IMR-90 (cell line): ENCODE data around the gene TLR9. TPM values are rescaled to one million over a fixed set of nuclear protein-coding genes. Genes with fewer than 3 reads are reported as not detected.

Source experiments
- ATAC-seq: fragments of 200-7000 bp; cut with Tn5 transposase; 2 replicates; pipeline ENCODE4 v1.9.1; 2020; ENCODE audit warnings: low read depth, mild to moderate bottlenecking, moderate library complexity
- BruUV-seq: library from RNA; stranded (reverse); fragments of 400-500 nt; replicated peaks from 2 replicates; lab custom pipeline; 2021; lab: Mats Ljungman, UMichigan
- CTCF ChIA-PET: fragments of 300-600 bp; formaldehyde crosslinking; extraction: SDS; loops from one replicate; lab custom pipeline; 2021; ENCODE audit warnings: antibody characterized with exemption; lab: Yijun Ruan, JAX
- POLR2A ChIA-PET: fragments of 300-600 bp; sonication (Branson Sonifier 250); formaldehyde crosslinking; loops from one replicate; lab custom pipeline; 2022; ENCODE audit warnings: antibody characterized with exemption; ENCODE audit not compliant: unreplicated experiment; lab: Charles Lee
- DNase-seq: peaks from one replicate; pipeline ENCODE4 v3.0.0; 2013
- H2AFZ ChIP-seq: replicated peaks from 2 replicates; pipeline ENCODE3; 2013; ENCODE audit warnings: low read length, mild to moderate bottlenecking; ENCODE audit not compliant: poor library complexity
- H2AK5ac ChIP-seq: 2 replicates; pipeline ENCODE4 v1.6.1; 2013; ENCODE audit warnings: low read depth, low read length, inconsistent platforms
- H2AK9ac ChIP-seq: replicated peaks from 2 replicates; pipeline ENCODE3; 2013; ENCODE audit warnings: mild to moderate bottlenecking, low read depth, low read length, moderate library complexity; ENCODE audit not compliant: poor library complexity
- H2BK120ac ChIP-seq: 2 replicates; pipeline ENCODE4 v1.6.1; 2013; ENCODE audit warnings: low read depth, low read length, inconsistent platforms
- H2BK15ac ChIP-seq: 3 replicates; pipeline ENCODE4 v1.6.1; 2013; ENCODE audit warnings: low read depth, low read length, inconsistent platforms
- H2BK20ac ChIP-seq: 2 replicates; pipeline ENCODE4 v1.6.1; 2013; ENCODE audit warnings: low read depth, mild to moderate bottlenecking, inconsistent platforms, low read length, moderate library complexity
- H2BK5ac ChIP-seq: 2 replicates; pipeline ENCODE4 v1.6.1; 2013; ENCODE audit warnings: mild to moderate bottlenecking, low read depth, low read length, inconsistent platforms; ENCODE audit not compliant: poor library complexity, severe bottlenecking
- H3K14ac ChIP-seq: replicated peaks from 2 replicates; pipeline ENCODE4 v1.6.1; 2013; ENCODE audit warnings: low read depth, low read length, inconsistent platforms
- H3K18ac ChIP-seq: 2 replicates; pipeline ENCODE4 v1.6.1; 2013; ENCODE audit warnings: low read depth, low read length, control low read depth
- H3K23ac ChIP-seq: 2 replicates; pipeline ENCODE4 v1.6.1; 2013; ENCODE audit warnings: low read depth, low read length, inconsistent platforms
- H3K27ac ChIP-seq: 2 replicates; pipeline ENCODE4 v1.5.1; 2013; ENCODE audit warnings: mild to moderate bottlenecking, control low read depth, low read length; ENCODE audit not compliant: insufficient read depth
- H3K27me3 ChIP-seq: 2 replicates; pipeline ENCODE4 v1.6.1; 2013; ENCODE audit warnings: low read length; ENCODE audit not compliant: control insufficient read depth, insufficient read depth
- H3K36me3 ChIP-seq: 2 replicates; pipeline ENCODE4 v1.6.1; 2013; ENCODE audit warnings: low read length, mixed read lengths; ENCODE audit not compliant: control insufficient read depth, insufficient read depth
- H3K4ac ChIP-seq: 2 replicates; pipeline ENCODE4 v1.6.1; 2013; ENCODE audit warnings: low read depth, low read length, inconsistent platforms
- H3K4me1 ChIP-seq: 2 replicates; pipeline ENCODE4 v1.6.1; 2013; ENCODE audit warnings: low read length, mixed read lengths; ENCODE audit not compliant: control insufficient read depth, insufficient read depth
- H3K4me2 ChIP-seq: 2 replicates; pipeline ENCODE4 v1.6.1; 2013; ENCODE audit warnings: low read depth, mild to moderate bottlenecking, control low read depth, low read length, moderate library complexity
- H3K4me3 ChIP-seq: 2 replicates; pipeline ENCODE4 v1.5.1; 2013; ENCODE audit warnings: low read depth, mild to moderate bottlenecking, control low read depth, low read length, moderate library complexity; ENCODE audit not compliant: insufficient read depth
- H3K56ac ChIP-seq: 2 replicates; pipeline ENCODE4 v1.6.1; 2013; ENCODE audit warnings: low read length, inconsistent platforms; ENCODE audit not compliant: insufficient read depth; ENCODE audit errors: extremely low read depth
- H3K79me1 ChIP-seq, 2 experiments: 2 replicates each; pipeline ENCODE4 v1.6.1; 2013; ENCODE audit warnings: low read length in 2 of 2, inconsistent platforms in 1 of 2, low read depth in 1 of 2
- H3K9ac ChIP-seq: 2 replicates; pipeline ENCODE4 v1.6.1; 2013; ENCODE audit warnings: low read depth, low read length, control low read depth
- H3K9me1 ChIP-seq: 2 replicates; pipeline ENCODE4 v1.6.1; 2013; ENCODE audit warnings: low read length, inconsistent platforms; ENCODE audit not compliant: insufficient read depth
- H3K9me3 ChIP-seq: 2 replicates; pipeline ENCODE4 v1.6.1; 2013; ENCODE audit warnings: low read length; ENCODE audit not compliant: control insufficient read depth, insufficient read depth
- H4K20me1 ChIP-seq: 2 replicates; pipeline ENCODE4 v1.6.1; 2013; ENCODE audit warnings: low read length, inconsistent platforms; ENCODE audit not compliant: insufficient read depth
- H4K5ac ChIP-seq: 2 replicates; pipeline ENCODE4 v1.6.1; 2013; ENCODE audit warnings: mild to moderate bottlenecking, low read depth, low read length, control low read depth
- H4K8ac ChIP-seq, 2 experiments: 2 replicates each; pipeline ENCODE4 v1.6.1; 2013; ENCODE audit warnings: low read depth in 2 of 2, low read length in 2 of 2, control low read depth in 1 of 2, inconsistent platforms in 1 of 2
- H4K91ac ChIP-seq: 2 replicates; pipeline ENCODE4 v1.6.1; 2013; ENCODE audit warnings: low read depth, low read length, inconsistent platforms; ENCODE audit not compliant: insufficient read depth
- CEBPB ChIP-seq: IDR thresholded peaks from 2 replicates; pipeline ENCODE4 v1.6.1; 2012; ENCODE audit warnings: low read depth, low read length, improper control_type of control experiment
- RFX5 ChIP-seq: IDR thresholded peaks from 2 replicates; pipeline ENCODE4 v1.8.0; 2012; ENCODE audit warnings: low read depth, mild to moderate bottlenecking, low read length, moderate library complexity
- SMC3 ChIP-seq: fragments of 150-350 bp; IDR thresholded peaks from 2 replicates; pipeline ENCODE4 v1.6.1; 2016; ENCODE audit warnings: low read depth, mild to moderate bottlenecking, antibody characterized with exemption, low read length, moderate library complexity
- WGBS, 2 experiments: methylation state at CpG; one replicate each; pipeline versions ENCODE4 v1.1.5 to v1.1.7; 2013; ENCODE audit warnings: missing lambda C conversion rate in 2 of 2; ENCODE audit not compliant: insufficient read length in 1 of 2; ENCODE audit errors: extremely low coverage in 2 of 2; 5-methylcytosine and 5-hydroxymethylcytosine counted together
- dilution Hi-C: fragments of 300-500 bp; cut with HindIII; formaldehyde crosslinking; loops from one replicate; pipeline ENCODE4 v1.14.3; 2018; ENCODE audit warnings: low sequenced_read_pairs; ENCODE audit not compliant: unreplicated experiment
- in situ Hi-C: fragments of 300-500 bp; cut with MboI; formaldehyde crosslinking; loops from 3 replicates; pipeline ENCODE4 v1.14.3; 2019; ENCODE audit warnings: low sequenced_read_pairs, inconsistent platforms, mixed read lengths
- intact Hi-C: fragments of 100-400 bp; cut with micrococcal nuclease; formaldehyde crosslinking; loops from 2 replicates; pipeline ENCODE4 v1.10.0; 2022
- polyA plus RNA-seq, 3 experiments: library from polyadenylated mRNA; depleted of rRNA; stranded (reverse); fragments of >200 nt; gene quantifications; 2 replicates each; pipeline ENCODE4 v1.2.3, GENCODE V29; 2012; ENCODE audit warnings: low replicate concordance in 1 of 3
- total RNA-seq: library from RNA; depleted of rRNA; stranded (reverse); fragments of >200 nt; gene quantifications from 2 replicates; pipeline ENCODE4 v1.2.3, GENCODE V29; 2012
- TF ChIP-seq, protein P1 (sequence below): fragments of 150-350 bp; IDR thresholded peaks from 2 replicates; pipeline ENCODE4 v1.6.1; 2017; ENCODE audit warnings: mild to moderate bottlenecking, antibody characterized with exemption, low read length, low read depth

TLR9 gene
- total and polyA plus RNA-seq, 2 of the 4 experiments (the other 2 are of a cell fraction), result not detected

DNA sequence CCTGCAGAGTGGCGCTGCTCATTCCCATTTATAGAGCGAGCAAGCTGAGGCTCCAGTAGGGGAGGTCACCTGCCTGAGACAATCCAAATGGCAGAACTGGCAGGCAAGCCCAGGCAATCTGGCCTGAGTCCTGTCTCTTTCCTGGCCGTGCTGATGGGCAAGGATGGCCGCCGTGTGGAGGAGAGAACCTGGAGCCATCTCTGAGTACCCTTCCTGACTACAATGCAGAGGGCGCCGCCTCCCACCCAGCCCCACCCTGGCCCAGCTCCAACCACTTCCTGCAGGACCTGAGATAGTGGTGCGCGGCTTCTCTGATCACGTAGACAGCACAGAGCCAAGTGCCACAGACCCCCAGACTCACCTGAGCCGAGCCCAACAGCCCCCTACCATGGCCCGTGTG lies 7.0 kb downstream of the TLR9 start:
- no peak overlapping the region for H3K18ac ChIP-seq
- dilution Hi-C loops, result no loop called here
- H2AK9ac ChIP-seq, result no peak overlapping the region
- no TSS peak for BruUV-seq
- no peak overlapping the region for H2BK5ac ChIP-seq
- DNase-seq (no peak), ATAC-seq (no peak)
- H2BK15ac ChIP-seq, result no peak overlapping the region
- ChIA-PET CTCF (no interaction called here), POLR2A (no interaction called here)
- intact Hi-C loops, result no loop called here
- no peak overlapping the region for H4K8ac ChIP-seq
- no peak overlapping the region for H4K5ac ChIP-seq
- H3K56ac ChIP-seq, result no peak overlapping the region
- H3K27me3 ChIP-seq, result no peaks in the 10 kb centered on the region
- peaks cover 16% of the 10 kb centered on the region for H3K9me1 ChIP-seq
- no peak overlapping the region for H3K9ac ChIP-seq
- H3K27ac ChIP-seq, result no peak overlapping the region
- in situ Hi-C loops, result no loop called here
- no peak overlapping the region for H3K4me3 ChIP-seq
- no peak overlapping the region for H3K14ac ChIP-seq
- no peak overlapping the region for H3K23ac ChIP-seq
- no peak overlapping the region for H3K4me2 ChIP-seq
- peaks cover 0 to 6% of the 10 kb centered on the region in 2 experiments; a peak in 1 of 4 replicates for H3K79me1 ChIP-seq
- H2AK5ac ChIP-seq, result peak overlapping the region; percentile 82; the same call in 1 of the 2 replicates
- no peak overlapping the region for H2BK120ac ChIP-seq
- no peak overlapping the region; the same call in 1 of the 2 replicates for H4K91ac ChIP-seq
- H3K9me3 ChIP-seq, result no peaks in the 10 kb centered on the region
- no peak overlapping the region for H3K4ac ChIP-seq
- H4K20me1 ChIP-seq, result peaks cover 15% of the 10 kb centered on the region
- H3K4me1 ChIP-seq, result peaks cover 8% of the 10 kb centered on the region
- H2BK20ac ChIP-seq, result no peak overlapping the region
- 100% methylated on average over 2 of the region's 12 CpGs; no CpG with 5 or more reads in 1 of the 2 experiments for WGBS, 2 experiments
- H2AFZ ChIP-seq, result no peak overlapping the region
- H3K36me3 ChIP-seq, result peaks cover 21% of the 10 kb centered on the region
- TF ChIP-seq CEBPB, result no peak
- TF ChIP-seq RFX5, result no peak
- TF ChIP-seq, protein P1, sequence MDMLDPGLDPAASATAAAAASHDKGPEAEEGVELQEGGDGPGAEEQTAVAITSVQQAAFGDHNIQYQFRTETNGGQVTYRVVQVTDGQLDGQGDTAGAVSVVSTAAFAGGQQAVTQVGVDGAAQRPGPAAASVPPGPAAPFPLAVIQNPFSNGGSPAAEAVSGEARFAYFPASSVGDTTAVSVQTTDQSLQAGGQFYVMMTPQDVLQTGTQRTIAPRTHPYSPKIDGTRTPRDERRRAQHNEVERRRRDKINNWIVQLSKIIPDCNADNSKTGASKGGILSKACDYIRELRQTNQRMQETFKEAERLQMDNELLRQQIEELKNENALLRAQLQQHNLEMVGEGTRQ, result no peak
- TF ChIP-seq SMC3, result no peak
